ENCODE measurements around the gene HERPUD1.
"Not testable (repeated sequence)": the region's sequence is repeated elsewhere in the genome, so short reads cannot be mapped to it uniquely, and the experiment has no call there.

Gene HERPUD1

GRCh38 chr16:56961851-56962281 is 29.9 kb downstream of the HERPUD1 start, which contains the start of gene CETP:
CETP (plus strand) TSS chr16:56961950; CDS start chr16:56961980, 30 bp downstream.
- no peak for FAIRE-seq

DNA sequence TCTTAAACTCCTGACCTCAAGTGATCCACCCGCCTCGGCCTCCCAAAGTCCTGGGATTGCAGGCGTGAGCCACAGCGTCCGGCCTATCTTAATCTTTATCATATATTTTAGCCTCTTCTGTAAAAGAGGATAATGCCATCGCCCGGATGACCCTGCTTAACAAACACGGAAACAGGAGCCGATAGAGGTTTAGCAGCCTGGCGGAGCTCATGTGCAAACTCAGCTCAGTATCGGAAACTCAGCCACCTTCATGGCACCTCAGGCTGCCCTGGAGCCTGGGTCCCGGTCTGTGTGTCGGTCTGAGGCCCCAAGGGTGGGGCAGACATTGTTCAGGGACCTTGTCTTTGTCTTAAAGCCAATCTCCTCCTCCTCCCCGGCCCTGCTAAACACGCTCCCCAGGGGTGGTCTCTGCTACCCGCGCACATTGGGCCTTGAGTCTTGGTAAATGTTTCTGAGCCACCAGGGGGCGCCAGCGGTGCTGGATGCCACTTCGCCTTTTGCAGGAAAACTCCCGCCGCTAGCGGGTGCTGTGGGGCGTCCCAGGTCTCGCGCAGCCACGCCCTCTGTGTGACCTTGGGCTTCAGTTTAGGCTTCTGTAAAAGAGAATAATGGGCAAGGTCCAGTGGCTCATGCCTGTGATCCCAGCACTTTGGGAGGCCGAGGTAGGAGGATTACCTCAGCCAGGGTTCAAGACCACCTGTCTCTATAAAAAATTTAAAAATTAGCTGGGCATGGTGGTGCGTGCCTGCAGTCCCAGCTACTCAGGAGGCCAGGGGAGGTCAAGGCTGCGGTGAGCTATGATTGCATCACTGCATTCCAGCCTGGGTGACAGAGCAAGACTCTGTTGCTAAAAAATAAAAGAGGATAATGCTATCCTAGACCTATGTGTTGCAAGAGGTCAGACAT is 32.6 kb downstream of the HERPUD1 start:
- no peak for FAIRE-seq

DNA sequence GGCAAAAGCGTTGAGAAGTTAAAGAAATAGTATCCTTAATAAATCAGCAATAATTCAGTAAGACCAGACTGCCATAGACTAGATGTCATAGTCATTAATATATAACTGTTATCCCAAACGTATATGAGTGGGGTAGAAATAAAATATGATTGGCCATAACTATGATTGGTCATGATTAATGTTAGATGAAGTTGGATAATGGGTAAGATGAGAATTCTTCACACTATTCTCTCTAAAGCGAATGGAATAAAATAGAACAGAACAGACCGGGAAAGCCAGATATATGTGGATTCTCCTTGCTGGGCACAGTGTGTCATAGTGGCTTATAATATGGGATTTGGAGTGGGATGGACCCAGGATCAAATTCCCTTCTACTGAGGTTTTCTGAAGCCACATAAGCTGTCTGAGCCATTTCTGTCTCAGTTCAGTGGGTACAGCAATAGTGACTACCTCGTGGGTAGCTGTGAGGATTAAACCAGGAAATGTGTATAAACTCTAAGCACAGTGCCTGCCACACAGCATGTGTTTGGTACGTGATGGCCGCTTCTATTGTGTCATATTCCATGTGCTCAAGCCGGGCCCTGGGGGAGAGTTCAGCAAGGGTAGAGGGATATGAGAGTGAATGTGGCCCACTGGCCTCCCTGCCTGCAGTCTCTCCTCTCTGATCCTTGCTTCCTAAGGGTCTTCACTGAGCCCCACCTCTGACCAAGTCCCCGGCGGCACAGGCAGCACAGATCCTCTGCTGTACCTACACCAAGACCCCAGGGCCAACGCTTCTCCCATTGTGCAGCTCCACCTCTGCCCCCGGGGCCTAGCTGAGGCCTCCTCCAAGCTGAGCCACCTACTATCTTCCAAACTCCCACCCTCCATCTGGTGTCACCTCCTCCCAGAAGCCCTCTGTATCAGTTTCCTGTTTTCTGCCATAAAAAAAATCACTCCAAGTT is 33.5 kb downstream of the HERPUD1 start:
- FAIRE-seq = no peak

DNA sequence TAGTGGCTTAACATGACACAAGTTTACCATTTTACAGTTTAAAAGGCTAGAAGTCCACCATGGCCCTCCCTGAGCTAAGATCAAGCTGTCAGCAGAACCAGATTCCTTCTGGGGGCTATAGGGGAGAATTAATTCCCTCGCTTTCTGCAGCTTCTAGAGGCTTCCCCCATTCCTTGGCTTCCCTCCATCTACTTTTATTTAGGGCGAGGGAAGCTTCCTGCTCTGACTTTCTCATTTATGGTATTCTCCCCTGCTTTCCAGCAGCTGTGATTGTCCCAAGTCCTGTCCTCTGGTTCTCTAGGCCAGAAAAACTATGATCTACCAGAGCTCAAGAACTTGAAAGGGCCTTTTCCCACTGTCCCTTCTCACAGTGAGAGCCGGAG is 34.1 kb downstream of the HERPUD1 start:
- FAIRE-seq = no peak

DNA sequence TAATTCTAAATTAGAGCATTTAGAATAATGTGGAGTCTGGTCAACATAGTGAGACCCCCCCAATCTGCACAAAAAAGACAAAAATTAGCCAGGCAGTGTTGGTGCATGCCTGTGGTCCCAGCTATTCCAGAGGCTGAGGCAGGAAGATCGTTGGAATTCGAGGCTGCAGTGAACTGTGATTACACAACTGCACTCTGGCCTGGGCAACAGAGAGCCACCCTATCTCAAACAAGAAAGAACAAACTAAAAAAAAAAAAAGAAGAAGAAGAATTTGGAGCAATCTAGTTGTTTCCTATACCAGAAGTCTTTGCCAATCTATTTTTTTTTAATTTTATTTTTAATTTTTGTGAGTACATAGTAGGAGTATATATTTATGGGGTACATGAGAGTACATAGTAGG is 35.8 kb downstream of the HERPUD1 start:
- no peak for FAIRE-seq

GRCh38 chr16:56969769-56970168 is 37.8 kb downstream of the HERPUD1 start:
- no peak for FAIRE-seq

- no peak for FAIRE-seq
Observed at GRCh38 chr16:56970934-56971767, 39.2 kb downstream of the HERPUD1 start.

GRCh38 chr16:56971768-56972043 is 39.8 kb downstream of the HERPUD1 start:
- FAIRE-seq = no peak

DNA sequence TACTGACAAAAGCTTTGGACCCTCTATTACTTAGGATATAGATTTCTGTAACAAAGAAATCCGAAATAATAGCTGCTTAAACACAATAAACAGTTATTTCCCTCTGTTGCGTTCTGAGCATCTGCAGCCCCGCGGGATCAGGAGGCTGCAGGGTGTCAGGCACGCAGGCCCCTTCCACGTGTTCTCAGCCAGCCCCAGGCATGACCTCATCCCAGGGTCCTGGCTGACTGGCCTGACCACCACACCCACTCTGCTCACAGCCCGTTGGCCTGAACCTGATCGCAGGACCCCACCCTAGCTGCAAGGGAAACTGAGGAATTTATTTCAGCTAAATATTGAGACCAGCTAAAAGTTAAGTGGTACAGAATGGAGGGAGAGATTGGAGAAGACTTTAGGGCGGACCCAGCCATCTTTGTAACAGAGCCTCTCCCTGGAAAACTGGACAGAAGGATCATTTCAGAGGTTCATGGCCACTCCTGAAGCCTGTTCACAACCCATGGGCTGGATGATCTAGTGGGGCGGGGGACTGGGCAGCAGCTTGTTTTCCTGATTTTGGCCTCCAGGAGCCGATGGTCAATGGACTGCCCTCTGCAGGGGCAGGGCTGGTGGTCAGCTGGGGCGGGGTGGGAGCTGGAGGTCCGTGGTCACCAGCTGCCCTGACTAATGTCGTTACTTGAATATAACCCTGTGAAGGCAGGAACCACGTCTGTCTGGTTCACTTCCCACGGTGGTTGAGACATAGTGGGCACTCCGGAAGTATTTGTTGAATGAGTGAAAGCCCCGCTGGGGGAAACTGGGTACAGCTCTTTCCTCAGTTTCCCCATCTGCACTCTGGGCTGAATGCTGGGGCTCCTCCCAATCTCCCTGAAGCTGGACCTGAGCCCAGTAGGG is 40.7 kb downstream of the HERPUD1 start:
- no peak for FAIRE-seq

GRCh38 chr16:56973294-56973689 is 41.4 kb downstream of the HERPUD1 start:
- no peak for FAIRE-seq

DNA sequence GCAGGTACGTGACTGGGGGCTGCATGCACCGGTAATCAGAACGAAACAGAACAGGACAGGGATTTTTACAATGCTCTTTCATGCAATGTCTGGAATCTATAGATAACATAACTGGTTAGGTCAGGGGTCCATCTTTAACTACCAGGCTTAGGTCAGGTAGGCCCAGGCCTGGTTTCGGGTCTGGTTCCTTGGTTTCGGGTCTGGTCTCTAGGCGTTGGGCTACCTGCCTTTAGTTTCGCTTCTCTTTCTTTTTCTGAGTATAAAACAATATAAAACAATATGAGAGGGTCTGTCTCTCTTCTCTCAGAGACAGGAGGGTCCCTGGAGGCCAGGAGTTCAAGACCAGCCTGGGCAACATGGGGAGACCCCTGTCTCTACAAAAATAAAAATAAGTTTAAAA is 42.0 kb downstream of the HERPUD1 start:
- FAIRE-seq = not testable (repeated sequence)

DNA sequence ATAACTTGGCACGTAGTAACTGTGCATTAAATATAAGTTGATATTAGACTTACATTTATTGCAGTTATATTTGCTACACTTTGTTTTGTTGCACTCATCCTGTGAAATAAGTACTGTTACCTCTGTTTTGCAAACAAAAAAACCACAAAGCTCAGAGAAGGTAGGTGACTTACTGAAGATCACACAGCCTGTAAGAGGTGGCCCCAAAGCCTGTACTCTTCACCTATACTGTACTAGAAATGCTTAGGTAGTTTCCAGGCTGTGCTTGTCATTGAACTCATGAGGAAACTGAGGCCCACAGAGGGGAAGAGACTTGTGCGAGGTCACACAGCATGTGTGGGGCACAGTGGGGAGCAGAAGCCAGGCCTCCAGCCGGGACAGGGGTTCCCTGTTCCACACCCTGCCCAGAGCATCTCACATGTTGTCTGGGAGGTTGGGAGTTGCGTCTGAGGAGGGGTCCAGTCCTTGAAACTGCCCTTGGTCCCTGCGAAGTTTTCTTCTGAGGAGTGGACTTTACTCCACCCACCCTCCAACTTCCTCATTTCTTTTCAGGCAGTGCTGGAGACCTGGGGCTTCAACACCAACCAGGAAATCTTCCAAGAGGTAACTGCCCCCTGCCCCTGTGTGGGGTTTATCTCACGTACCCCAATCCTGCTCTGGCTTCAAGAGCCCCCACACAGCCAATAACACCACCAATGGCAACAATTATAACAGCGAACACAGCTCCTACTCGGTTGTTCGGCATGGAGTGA is 42.8 kb downstream of the HERPUD1 start:
- no peak for FAIRE-seq

DNA sequence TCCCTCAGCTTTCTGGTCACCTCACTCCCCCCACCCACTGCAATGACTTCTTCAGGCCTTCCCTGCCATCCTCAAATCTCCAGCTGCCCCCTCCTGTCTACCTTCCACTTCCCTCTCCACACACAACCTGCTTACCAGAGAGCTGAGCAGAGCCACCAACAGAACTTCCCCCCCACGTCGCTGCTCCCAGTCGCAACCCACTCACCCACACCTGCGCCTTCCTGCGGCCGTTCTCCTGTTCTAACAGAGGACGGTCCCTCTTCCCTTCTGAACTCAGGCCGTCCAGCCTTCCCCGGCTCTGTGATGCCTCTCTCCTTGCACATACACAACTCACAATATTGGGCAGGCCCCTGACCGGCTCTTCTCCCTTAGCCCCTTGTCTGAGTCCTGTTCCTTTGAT is 43.8 kb downstream of the HERPUD1 start:
- FAIRE-seq = no peak

- no peak for FAIRE-seq
Observed at GRCh38 chr16:56977216-56977615, 45.3 kb downstream of the HERPUD1 start.

- FAIRE-seq = no peak
Observed at GRCh38 chr16:56977823-56978430, 46.0 kb downstream of the HERPUD1 start.

- FAIRE-seq = no peak
Observed at GRCh38 chr16:56980201-56980535, 48.2 kb downstream of the HERPUD1 start.

DNA sequence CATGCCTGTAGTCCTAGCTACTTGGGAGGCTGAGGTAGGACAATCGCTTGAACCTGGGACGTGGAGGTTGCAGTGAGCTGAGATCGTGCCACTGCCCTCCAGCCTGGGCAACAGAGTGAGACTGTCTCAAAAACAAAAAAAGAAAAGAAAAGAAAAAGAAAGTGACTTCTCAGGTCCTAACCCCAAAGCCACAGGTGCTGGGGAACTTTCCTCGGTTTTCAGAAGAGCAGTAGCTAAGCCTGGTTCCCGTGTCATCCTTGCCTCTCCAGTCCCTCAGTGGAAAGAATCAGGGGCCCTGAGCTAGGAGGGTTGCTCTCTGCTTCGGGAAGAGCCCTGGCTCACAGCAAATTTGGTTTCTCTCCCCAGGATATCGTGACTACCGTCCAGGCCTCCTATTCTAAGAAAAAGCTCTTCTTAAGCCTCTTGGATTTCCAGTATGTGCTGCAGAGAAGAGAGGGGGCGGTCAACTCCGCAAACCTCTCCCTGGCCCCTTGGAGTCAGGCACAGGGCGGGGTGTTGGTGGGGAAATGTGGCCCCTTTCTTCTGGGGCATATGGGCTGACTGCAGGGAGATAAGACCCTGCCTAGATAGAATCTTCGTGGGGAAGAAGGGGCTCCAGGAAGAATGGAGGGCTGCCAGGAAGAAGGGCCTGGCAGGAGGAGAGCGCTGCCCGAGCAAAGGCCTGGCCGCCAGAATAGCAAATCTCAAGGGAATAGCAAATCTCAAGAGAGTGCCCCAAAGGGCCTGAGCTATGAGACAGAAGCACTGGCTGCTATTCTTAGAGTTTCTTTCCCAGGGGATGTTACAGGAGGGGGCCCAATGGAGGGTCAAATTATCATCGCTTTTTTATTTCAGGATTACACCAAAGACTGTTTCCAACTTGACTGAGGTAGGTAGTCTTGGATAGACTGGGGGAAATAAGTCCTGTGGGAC is 49.1 kb downstream of the HERPUD1 start:
- no peak for FAIRE-seq

GRCh38 chr16:56981729-56982271 is 49.9 kb downstream of the HERPUD1 start:
- no peak for FAIRE-seq

DNA sequence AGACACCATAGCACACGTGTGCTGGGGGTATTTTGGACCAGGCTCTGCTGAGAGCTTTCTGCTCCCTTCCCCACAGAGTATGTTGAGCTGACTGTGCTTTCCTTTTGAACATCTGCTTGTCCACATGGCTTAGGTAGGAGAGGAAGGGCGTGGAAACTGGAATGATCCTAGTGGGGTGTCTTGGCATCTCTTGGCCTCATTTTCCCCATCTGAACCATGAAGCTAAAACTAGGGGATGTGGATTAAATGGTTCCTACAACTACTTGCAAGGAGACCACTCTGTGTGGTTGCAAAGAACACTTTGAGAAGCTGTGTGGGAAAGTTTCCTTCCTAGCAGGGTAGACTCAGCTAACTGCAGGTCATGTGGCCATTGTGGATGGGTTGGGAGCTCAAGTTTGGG is 50.8 kb downstream of the HERPUD1 start:
- no peak for FAIRE-seq

Measured in TTC549 (cell line).